Right lobe of liver (tissue), 6 donors: ENCODE data around the gene TMPRSS7. TPM values are rescaled to one million over a fixed set of nuclear protein-coding genes. Genes with fewer than 3 reads are reported as not detected.

ENCODE experiments used
- ATAC-seq, 4 donors: fragments of 200-7000 bp; cut with Tn5 transposase; one replicate each; pipeline ENCODE4 v1.9.1; 2020; ENCODE audit warnings: mild to moderate bottlenecking in 4 of 4, moderate library complexity in 4 of 4
- DNase-seq, 3 donors: peaks; one replicate each; pipeline ENCODE4 v3.0.0-alpha.2; 2020
- H3K27ac ChIP-seq, 3 donors: fragments of 200-600 bp; one replicate each; pipeline ENCODE4 v1.8.0; 2022
- H3K27me3 ChIP-seq, 2 donors: fragments of 200-600 bp; one replicate each; pipeline ENCODE4 v1.8.0; 2022
- H3K36me3 ChIP-seq, 4 donors: fragments of 200-600 bp; sonication (generic) in 1 of 4; one replicate each; pipeline versions ENCODE4 v1.5.1 to v1.8.0; 2017 to 2022; ENCODE audit warnings: control low read depth in 1 of 4
- H3K4me1 ChIP-seq, 4 donors: fragments of 200-600 bp; sonication (generic) in 1 of 4; one replicate each; pipeline versions ENCODE4 v1.5.1 to v1.8.0; 2017 to 2022; ENCODE audit warnings: control low read depth in 1 of 4
- H3K4me3 ChIP-seq, 3 donors: fragments of 200-600 bp; one replicate each; pipeline ENCODE4 v1.8.0; 2022
- H3K9me3 ChIP-seq, 4 donors: fragments of 200-600 bp; sonication (generic) in 1 of 4; one replicate each; pipeline versions ENCODE4 v1.5.1 to v1.8.0; 2017 to 2022; ENCODE audit warnings: control low read depth in 1 of 4
- POLR2A ChIP-seq: fragments of 450-650 bp; IDR thresholded peaks from one replicate; pipeline ENCODE4 v1.6.1; 2017; ENCODE audit warnings: antibody characterized with exemption, mild to moderate bottlenecking
- WGBS: methylation state at CpG from one replicate; pipeline ENCODE4 v1.1.6; 2018; ENCODE audit warnings: low coverage, low lambda C conversion rate; ENCODE audit not compliant: insufficient coverage; ENCODE audit errors: missing lambda C conversion rate; 5-methylcytosine and 5-hydroxymethylcytosine counted together
- intact Hi-C, 2 donors: fragments of 100-400 bp; cut with DNase I; formaldehyde crosslinking; loops; one replicate each; pipeline versions ENCODE4 v1.11.2 to v1.14.1; 2022
- total RNA-seq, 6 experiments: library from RNA; depleted of rRNA in 2 of 6; stranded (reverse); fragments of >200 nt in 2 of 6; fragmentation: NEBNext Ultra II Directional in 3 of 6; extraction: Animal tissue kit (Norgen Biotek cat#: 25700) in 3 of 6; gene quantifications; one replicate each; pipeline versions ENCODE4 v1.1.0 to v1.2.4, GENCODE V29; 2016 to 2023
- TF ChIP-seq, protein P1 (sequence below), 4 donors: fragments of 200-600 bp in 3 of 4; fragments of 450-650 bp in 1 of 4; IDR thresholded peaks; one replicate each; pipeline versions ENCODE4 v1.5.1 to v1.8.0; 2016 to 2022; ENCODE audit warnings: antibody characterized with exemption in 4 of 4, mild to moderate bottlenecking in 2 of 4
- donor health status: DM: no; HTN: yes; CAD: no.
- donor health status: DM: no; HTN: no; CAD: no.
- donor health status: DM: no; HTN: no; CAD: no.
- donor health status: DM: no; HTN: yes; CAD: no.
- donor health status: DM: no; HTN: yes; CAD: no.

TMPRSS7 gene
- total RNA-seq, 6 experiments from 2014 or later = not detected

DNA sequence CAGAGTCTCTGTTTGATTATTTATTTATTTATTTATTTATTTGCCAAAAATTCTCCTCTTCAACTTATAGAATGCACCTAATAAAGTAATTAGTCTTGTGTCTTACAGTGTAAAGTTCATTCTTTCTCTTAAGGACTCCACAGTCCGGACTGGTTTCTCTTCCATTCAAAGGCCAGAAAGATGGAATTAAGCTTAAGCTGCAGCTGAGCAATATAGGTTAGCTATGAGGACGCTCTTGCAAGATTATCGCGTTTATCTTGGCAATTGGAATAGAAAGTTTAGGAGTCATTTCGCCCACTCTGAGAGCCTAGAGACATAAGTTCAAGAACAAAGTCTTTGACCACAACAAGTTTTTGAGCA, 20.8 kb upstream of the TMPRSS7 start:
- ATAC-seq (peak in 2 of 4 donors; percentile 13 to 14), DNase-seq (no peak)
- no peaks in the 10 kb centered on the region for H3K36me3 ChIP-seq
- H3K9me3 ChIP-seq = no peaks in the 10 kb centered on the region
- no peak overlapping the region for H3K27ac ChIP-seq
- peaks cover 0 to 3% (median under 1%) of the 10 kb centered on the region in 4 donors for H3K4me1 ChIP-seq
- intact Hi-C loops = no loop called here
- H3K27me3 ChIP-seq = no peaks in the 10 kb centered on the region
- TF ChIP-seq, protein P1, sequence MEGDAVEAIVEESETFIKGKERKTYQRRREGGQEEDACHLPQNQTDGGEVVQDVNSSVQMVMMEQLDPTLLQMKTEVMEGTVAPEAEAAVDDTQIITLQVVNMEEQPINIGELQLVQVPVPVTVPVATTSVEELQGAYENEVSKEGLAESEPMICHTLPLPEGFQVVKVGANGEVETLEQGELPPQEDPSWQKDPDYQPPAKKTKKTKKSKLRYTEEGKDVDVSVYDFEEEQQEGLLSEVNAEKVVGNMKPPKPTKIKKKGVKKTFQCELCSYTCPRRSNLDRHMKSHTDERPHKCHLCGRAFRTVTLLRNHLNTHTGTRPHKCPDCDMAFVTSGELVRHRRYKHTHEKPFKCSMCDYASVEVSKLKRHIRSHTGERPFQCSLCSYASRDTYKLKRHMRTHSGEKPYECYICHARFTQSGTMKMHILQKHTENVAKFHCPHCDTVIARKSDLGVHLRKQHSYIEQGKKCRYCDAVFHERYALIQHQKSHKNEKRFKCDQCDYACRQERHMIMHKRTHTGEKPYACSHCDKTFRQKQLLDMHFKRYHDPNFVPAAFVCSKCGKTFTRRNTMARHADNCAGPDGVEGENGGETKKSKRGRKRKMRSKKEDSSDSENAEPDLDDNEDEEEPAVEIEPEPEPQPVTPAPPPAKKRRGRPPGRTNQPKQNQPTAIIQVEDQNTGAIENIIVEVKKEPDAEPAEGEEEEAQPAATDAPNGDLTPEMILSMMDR (IDR thresholded peaks at IDR 0.05) = no peak
- TF ChIP-seq POLR2A = no peak
- H3K4me3 ChIP-seq = no peak overlapping the region
- WGBS = 51% methylated on average over 5 of the region's 5 CpGs

DNA sequence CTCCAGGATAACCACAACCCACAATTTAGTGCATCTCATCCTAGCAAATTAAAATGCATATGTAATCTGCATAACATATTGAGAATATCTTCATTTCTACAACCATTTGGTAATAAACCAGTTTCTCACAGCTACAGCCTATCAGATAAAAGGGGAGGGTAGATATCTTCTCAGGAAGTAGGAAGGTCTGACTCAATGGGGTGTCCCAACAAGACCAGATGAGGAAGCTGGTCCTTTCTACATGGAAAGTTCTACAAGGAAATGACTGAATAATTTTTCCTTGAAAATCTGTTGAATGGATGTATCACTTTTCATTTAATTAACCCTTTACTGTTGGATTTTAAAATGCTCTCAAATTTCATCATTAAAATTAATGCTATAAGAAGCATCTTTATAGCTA, 17.4 kb upstream of the TMPRSS7 start:
- no peak for ATAC-seq
- no peak overlapping the region for H3K27ac ChIP-seq
- H3K27me3 ChIP-seq = no peaks in the 10 kb centered on the region
- DNase-seq = no peak
- no peaks in the 10 kb centered on the region for H3K4me1 ChIP-seq
- intact Hi-C loops = no loop called here
- H3K9me3 ChIP-seq = no peaks in the 10 kb centered on the region
- TF ChIP-seq, protein P1 (IDR thresholded peaks at IDR 0.05) = no peak
- TF ChIP-seq POLR2A = no peak
- no peak overlapping the region for H3K4me3 ChIP-seq
- H3K36me3 ChIP-seq = no peaks in the 10 kb centered on the region

DNA sequence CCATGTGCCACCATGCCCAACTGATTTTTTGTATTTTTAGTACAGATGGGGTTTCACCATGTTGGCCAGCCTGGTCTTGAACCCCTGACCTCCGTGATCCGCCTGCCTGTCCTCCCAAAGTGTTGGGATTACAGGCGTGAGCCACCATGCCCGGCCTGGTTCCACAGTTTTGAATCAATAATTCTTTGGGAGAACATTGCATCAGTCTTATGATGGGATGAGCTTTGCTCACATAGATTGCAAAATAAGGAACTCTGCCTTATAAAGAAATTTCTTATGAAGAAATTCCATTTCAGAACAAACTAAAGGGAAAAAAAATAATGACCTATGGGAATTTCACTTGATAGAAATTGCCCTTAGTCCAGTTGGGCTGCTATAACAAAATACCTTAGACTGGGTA, 15.8 kb upstream of the TMPRSS7 start:
- Histone ChIP-seq H3K4me3 (no peak overlapping the region), H3K9me3 (no peaks in the 10 kb centered on the region), H3K36me3 (no peaks in the 10 kb centered on the region), H3K27ac (peak overlapping the region in 1 of 3 donors; percentile 4), H3K4me1 (no peaks in the 10 kb centered on the region), H3K27me3 (no peaks in the 10 kb centered on the region)
- 42% methylated on average over 4 of the region's 4 CpGs for WGBS
- TF ChIP-seq, protein P1 (IDR thresholded peaks at IDR 0.05) = no peak
- TF ChIP-seq POLR2A = no peak
- DNase-seq = no peak
- intact Hi-C loops = no loop called here
- peak in 3 of 4 donors; percentile 40 to 60 (median 46) for ATAC-seq

DNA sequence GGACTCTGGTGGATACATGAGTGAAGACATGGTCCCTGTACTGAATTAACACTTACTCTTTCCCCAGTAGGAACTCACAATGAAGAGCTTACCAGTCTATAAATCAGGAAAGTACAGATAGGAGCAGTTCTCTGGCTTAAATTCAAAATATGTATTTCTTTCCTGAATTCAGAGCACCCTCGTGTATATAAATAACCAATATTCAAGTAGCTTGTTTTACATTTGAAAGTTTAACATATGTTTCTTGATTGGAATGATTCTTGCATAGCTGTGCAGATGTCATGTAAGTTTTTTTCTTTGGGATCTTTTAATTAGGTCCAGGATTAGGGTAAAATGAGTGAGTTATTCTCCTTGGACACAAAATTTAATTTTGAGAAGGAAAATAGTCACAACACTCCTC, 14.8 kb upstream of the TMPRSS7 start:
- ATAC-seq (no peak), DNase-seq (no peak)
- Histone ChIP-seq H3K4me1 (no peaks in the 10 kb centered on the region), H3K27me3 (no peaks in the 10 kb centered on the region), H3K36me3 (no peaks in the 10 kb centered on the region), H3K4me3 (no peak overlapping the region), H3K9me3 (no peaks in the 10 kb centered on the region), H3K27ac (no peak overlapping the region)
- WGBS = 43% methylated on average over 1 of the region's 1 CpG
- TF ChIP-seq, protein P1 (IDR thresholded peaks at IDR 0.05) = no peak
- TF ChIP-seq POLR2A = no peak
- intact Hi-C loops = no loop called here

DNA sequence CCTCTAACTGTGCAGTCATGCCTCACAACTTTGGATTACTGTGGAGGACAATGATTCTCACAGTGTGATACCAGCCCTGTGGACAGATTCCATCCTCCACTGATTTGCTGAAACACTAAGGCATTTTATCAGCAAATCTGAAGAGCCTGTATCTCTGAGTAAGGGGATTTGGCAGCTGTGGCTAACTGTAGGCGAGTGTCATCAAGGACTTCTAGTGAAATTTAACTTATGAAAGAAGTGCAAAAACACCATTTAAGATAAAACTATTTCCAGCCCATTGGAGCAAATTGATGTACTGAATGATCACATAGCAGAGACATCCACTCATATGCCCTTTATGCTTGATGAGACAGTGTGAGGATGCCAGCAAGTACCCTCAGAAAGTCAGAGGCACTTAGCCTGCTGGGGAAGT, 13.9 kb upstream of the TMPRSS7 start:
- Histone ChIP-seq H3K9me3 (no peaks in the 10 kb centered on the region), H3K4me1 (no peaks in the 10 kb centered on the region), H3K4me3 (no peak overlapping the region), H3K27ac (no peak overlapping the region), H3K36me3 (no peaks in the 10 kb centered on the region), H3K27me3 (no peaks in the 10 kb centered on the region)
- WGBS = 100% methylated on average over 1 of the region's 1 CpG
- ATAC-seq (no peak), DNase-seq (no peak)
- intact Hi-C loops = no loop called here
- TF ChIP-seq, protein P1 (IDR thresholded peaks at IDR 0.05) = no peak
- no peak for TF ChIP-seq POLR2A
